HG02884 (cell line): ENCODE results near the gene EXOC5.

Source experiments
- ATAC-seq: cut with Tn5 transposase; IDR thresholded peaks from one replicate; pipeline ENCODE4 v1.9.1; 2021; ENCODE audit warnings: mild to moderate bottlenecking, moderate library complexity; ENCODE audit not compliant: unreplicated experiment

EXOC5 gene

DNA sequence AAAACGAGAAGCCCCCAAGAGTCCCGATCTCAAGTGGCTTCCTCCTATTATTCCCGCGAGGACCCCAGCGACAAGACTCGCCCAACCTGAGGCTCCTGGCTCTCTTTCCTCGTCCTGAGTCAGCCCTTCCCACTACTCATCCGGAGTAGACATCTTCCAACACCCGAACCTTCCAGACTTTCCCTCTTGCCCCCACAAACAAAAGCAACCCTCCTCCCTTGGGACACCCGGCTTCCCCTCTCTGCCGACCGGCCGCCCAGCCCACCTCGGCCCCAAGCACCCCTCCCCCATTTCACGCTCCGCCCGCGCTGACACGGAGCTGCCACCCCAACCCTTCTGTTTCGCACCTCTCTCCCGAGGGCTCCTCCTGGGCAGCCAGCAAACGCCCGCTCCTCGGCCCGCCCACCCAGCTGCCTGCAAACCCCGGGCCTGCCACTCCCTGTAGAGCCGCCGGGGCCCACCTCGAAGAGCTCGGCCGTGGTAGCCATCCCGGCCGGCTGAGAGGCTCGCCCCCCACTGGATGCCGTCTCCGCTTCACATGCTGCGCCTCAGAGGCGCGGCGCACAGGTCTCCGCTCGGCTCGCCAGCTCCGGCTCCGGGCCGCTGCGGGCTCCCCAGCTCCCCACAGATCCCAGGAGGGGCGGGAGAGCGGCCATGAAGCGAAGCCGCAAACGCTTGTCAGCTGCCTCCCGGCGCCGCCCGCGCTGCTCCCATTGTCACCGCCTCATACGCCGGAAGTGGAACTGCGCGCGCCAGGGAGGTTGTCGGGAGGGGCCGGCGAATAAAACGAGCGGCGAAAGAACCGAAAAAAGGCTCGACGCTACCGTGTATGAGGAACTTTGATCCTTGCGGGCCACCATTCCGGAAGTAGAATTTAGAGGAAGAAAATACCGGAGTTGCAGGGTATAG is at the start of gene EXOC5, which contains the start of gene AP5M1:
EXOC5 (minus strand) TSS at position 745 of the 909 bp plus-strand sequence; CDS start at position 488, 257 bp downstream.
AP5M1 (plus strand) TSS at position 811 of the 909 bp plus-strand sequence. CDS start 344 bp downstream, outside the sequence.
- peak; percentile 83 for ATAC-seq

DNA sequence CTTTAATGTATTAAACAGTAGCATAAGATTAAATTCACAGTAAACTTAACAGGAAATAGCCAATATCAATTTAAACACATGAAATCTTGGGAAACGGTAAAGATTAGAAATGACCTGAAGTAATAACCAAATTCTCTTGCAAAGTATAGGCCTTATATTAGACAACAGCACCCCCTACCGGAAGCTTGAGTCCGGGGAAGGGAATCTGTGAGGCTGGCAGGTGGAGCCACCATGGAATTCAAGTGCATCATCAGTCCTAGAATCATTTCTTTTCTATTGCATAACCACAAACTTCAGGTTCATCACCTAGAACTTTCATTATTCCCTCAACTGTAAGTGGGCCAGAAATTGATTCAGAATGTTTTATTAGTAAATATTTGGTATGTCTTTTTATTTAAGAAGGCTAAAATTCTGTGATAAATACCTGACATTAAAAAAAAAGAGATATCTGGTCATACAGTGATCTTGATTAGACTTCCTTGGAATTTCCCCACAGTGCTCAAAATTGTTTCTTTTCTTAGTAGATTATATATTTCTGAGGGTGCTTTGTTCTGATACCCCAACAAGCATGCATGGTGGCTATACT is 48.6 kb upstream of the EXOC5 start:
- ATAC-seq = peak; percentile 55

- no peak for ATAC-seq
Measured at GRCh38 chr14:57314396-57315089, 45.8 kb upstream of the EXOC5 start.

DNA sequence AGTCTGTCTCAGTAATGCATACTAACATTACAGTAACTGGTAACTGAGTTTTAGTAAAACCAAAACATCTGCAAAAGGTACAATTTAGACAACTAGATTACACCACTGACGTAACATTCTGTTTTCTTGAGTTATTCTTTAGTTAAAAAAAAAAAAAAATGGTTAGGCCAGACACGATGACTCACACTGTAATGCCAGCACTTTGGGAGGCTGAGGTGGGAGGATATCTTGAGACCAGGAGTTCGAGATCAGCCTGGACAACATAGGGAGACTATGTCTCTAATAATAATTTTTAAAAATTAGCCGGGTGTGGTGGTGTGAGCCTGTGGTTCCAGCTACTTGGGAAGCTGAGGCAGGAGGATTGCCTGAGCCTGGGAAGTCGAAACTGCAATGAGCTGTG is 34.2 kb upstream of the EXOC5 start:
- no peak for ATAC-seq

DNA sequence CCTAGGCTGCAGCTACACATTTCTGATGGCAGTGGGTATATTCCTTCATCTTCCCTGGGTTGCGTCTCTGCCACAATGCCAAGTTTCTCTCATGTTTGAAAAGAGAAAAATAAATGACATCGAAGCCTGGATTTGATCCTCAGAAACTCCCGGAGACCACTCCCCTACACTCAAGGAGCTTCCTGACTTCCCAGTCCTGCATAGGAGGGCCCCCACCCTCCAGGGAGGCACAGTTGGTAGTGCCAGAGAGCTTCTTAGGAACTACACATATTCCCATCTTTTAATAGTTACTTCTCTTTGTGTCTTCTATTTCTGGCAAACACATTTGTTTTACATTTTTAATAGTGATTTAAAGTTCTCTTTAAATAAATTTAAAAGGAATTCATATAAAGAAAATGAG is 30.8 kb upstream of the EXOC5 start:
- ATAC-seq = no peak

DNA sequence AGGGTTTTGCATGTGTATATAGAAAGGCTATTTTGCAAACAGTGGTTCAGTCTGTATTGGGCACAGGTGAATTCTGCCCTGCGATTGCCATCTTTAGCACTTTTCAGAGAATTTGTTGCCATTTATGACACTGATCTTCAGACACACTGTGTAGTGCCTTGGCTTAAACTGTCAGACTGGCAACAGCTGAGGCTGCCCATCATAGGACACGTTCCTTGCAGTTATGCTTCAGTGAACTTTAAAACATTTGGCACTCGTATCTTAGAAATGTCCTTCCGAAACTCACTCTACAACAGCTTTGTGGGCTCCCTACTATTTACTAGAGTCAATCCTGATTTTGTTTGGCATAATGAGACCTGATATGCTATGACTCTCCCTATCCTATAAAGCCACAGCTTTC is 29.1 kb upstream of the EXOC5 start:
- no peak for ATAC-seq

DNA sequence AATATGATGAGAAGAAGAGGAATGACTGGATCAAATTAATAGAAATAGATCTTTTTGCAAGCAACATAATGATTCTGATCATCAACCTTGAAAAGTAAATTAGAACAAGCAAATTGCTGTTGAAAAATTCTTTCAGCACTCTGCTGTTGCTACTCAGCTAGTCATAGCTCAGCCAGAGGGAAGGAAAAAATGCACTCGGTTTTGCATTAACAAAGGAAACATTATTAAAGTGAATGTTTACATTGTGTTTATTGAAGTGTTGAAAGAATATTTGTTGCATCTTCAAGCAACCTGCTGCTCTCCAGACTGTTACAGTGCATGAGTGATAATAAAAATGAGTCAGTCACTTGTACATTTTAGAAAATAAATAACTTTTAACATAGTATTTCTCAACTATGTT is 26.5 kb upstream of the EXOC5 start:
- ATAC-seq = no peak

- ATAC-seq = no peak
Measured at GRCh38 chr14:57293866-57294837, 25.4 kb upstream of the EXOC5 start.

DNA sequence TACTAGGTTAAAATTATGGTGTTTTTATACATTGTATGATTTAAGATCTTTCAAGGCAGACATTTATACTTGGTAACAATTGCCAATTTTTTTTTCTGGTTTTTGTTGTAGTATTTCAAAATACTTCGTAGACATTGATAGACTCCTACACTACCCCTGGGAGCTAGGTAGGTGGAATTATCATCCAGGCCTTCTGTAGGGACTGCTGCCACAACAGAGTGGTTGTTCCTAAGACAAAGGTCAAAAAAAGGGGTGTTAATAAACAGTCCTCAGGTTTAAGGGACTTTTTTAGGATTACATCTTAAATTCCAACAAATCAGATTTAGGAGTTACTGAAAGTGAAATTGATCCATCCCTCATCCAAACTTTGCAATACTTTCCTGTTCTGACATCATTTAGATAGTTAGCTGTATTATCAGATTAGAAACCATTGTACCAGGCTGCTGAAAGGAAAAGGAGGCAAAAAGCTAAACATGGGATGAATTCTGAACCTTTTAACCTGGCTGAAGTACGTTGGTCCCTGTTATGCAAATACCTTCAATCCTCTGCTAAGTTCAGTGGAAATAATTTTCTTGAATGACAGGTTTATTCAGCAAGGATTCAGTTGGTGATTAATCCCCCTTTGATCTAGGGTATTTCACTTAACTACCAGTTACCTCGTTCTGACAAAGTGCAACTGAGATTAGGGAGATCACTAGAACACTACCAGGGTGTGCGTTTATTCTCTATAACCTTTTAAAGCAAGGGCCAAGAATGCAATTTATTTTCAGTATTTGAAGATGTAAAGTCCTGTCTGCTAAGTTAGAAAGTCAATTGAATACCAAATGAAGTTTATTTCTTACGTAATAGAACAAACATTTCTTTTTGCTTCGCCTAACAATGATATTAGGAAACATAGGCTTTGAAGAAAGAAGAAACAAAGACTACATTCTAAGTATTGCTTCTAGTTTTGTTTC is 23.3 kb upstream of the EXOC5 start:
- ATAC-seq = no peak

GRCh38 chr14:57290751-57291150 is 22.0 kb upstream of the EXOC5 start:
- no peak for ATAC-seq

DNA sequence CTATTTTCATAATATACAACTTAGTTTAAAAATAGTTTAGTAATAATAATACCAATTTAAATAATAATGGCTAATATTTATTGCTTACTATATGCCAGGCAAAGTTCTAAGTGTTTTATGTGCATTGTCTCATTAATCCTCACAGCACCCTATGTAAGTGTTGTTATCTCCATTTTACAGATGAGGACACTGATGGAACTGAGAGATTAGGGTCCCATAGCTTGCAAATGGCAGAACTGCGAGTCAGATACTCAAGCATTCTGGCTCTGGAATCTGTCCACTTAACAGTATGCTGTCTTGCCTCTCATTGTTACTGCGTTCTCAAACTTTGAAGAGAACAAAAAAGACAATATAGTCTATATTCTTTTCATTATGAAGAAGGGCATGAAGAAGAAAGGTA is 19.0 kb upstream of the EXOC5 start:
- ATAC-seq = no peak

DNA sequence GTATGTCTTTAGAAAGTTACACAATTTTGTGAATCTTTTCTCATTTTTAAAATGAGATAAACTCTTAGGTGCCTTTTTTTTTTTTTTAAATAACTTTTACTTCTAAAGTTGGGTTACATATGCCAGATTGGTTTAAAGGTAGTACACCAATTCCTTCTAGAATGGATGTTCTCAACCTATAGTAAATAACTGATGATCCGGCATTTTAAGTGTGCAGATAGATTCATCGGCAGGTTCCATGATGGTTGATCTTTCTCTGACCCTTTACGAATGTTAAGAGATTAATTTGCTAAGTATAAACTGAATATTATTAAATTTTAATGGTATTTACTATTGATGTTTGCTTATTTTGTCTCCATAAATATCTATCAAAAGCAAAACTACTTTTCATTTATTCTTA is 8.4 kb upstream of the EXOC5 start:
- ATAC-seq = no peak

DNA sequence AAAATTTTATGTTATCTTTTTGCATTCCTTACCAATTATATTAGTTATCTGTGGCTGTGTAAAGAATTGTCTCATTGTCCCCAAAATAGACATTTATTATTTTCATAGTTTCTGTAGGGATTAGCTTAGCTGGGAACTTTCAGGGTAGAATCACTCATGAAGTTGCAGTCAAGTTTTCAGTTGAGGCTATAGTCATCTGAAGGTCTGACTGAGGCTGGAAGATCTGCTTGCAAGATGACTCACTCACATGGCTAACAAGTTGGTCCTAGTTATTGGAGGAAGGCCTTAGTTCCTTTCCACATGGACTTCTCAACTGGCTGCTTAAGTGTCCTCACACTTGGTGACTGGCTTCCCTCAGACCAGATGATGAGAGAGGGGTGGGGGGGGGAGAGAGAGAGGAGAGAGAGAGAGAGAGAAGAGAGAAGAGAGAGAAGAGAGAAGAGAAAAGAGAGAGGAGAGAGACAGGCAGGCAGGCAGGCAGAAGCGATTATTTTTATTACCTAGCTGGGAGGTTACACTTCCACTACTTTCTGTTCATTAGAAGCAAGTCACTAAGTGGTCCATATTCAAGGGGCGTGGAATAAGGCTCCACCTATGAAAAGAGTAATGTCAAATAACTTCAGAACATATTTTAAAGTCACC is 6.4 kb upstream of the EXOC5 start:
- no peak for ATAC-seq

GRCh38 chr14:57274551-57274950 is 5.8 kb upstream of the EXOC5 start:
- ATAC-seq = no peak

- ATAC-seq = no peak
Measured at GRCh38 chr14:57273236-57273635, 4.5 kb upstream of the EXOC5 start.

GRCh38 chr14:57266065-57266464 is 2.6 kb downstream of the EXOC5 start:
- no peak for ATAC-seq

GRCh38 chr14:57262117-57262516 is 6.6 kb downstream of the EXOC5 start:
- ATAC-seq = no peak

DNA sequence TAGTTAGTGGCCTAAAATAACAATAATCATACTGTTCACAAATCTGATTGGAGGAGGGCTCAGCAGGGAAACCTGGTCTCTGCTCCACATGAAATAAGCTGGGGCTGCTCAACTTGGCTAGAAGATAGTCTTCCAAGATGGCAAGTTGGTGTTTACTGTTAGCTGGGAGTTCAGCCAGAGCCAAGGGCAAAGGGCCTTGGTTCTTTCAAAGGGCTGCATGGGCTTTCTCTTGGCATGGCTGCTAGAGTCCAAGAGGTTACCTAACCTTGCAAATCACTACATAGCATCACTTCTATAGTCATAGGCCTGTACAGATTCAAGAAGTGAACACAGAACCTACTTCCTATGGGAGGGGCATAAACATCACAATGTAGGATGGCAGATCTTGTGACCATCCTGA is 7.1 kb downstream of the EXOC5 start:
- no peak for ATAC-seq

DNA sequence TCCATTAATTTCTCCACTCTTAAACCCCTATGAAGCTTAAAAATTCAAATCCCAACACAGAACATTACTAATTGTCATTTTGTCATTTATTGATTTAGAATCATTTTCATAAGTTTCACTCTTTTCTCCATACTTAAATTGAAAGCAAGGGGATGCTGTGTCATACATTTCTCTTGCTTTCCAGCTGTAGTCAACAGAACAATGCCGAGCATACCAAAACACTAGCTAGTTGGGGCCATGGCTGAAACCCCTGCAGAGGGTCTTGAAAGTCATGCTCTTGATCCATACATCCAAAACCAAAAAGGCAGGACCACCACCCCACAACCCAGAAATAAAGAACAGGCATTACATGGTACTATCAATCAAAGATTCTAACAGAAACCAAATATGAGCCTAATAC is 9.0 kb downstream of the EXOC5 start:
- ATAC-seq = no peak
